Panc1 (cell line): ENCODE data around the gene TMED6. TPM values are rescaled to one million over a fixed set of nuclear protein-coding genes. Genes with fewer than 3 reads are reported as not detected.

Source experiments
- ATAC-seq: fragments of 200-7000 bp; cut with Tn5 transposase; 2 replicates; pipeline ENCODE4 v1.9.1; 2020; ENCODE audit warnings: mild to moderate bottlenecking, moderate library complexity
- BruUV-seq: library from RNA; stranded (reverse); fragments of 400-500 nt; replicated peaks from 2 replicates; lab custom pipeline; 2021; lab: Mats Ljungman, UMichigan
- CTCF ChIA-PET: fragments of 300-600 bp; sonication (Branson Sonifier 250); formaldehyde crosslinking; loops from one replicate; lab custom pipeline; 2022; ENCODE audit warnings: antibody characterized with exemption; lab: Charles Lee
- POLR2A ChIA-PET: fragments of 300-600 bp; sonication (Branson Sonifier 250); formaldehyde crosslinking; loops from one replicate; lab custom pipeline; 2022; ENCODE audit warnings: antibody characterized with exemption; lab: Charles Lee
- DNase-seq: peaks from one replicate; pipeline ENCODE4 v3.0.0-alpha.2; 2010; ENCODE audit warnings: low read depth, low spot score
- H3K27ac ChIP-seq: 2 replicates; pipeline ENCODE4 v1.5.1; 2011; ENCODE audit warnings: mild to moderate bottlenecking, low read length, inconsistent platforms
- H3K27me3 ChIP-seq: fragments of 200-500 bp; sonication (Bioruptor generic); 2 replicates; pipeline ENCODE4 v1.6.0; 2014; ENCODE audit warnings: low read length, inconsistent platforms; ENCODE audit not compliant: control insufficient read depth, insufficient read depth
- H3K36me3 ChIP-seq: fragments of 200-500 bp; sonication (Bioruptor generic); 2 replicates; pipeline ENCODE4 v1.5.1; 2014; ENCODE audit warnings: inconsistent platforms, mild to moderate bottlenecking, low read length, moderate library complexity; ENCODE audit not compliant: control insufficient read depth, insufficient read depth
- H3K4me1 ChIP-seq: 2 replicates; pipeline ENCODE4 v1.5.1; 2011; ENCODE audit warnings: inconsistent platforms, mild to moderate bottlenecking, low read length, moderate library complexity; ENCODE audit not compliant: control insufficient read depth, insufficient read depth
- H3K4me3 ChIP-seq, 2 experiments: 2 replicates each; pipeline ENCODE4 v1.5.1; 2011 to 2012; ENCODE audit warnings: low read depth in 2 of 2, low read length in 2 of 2, mild to moderate bottlenecking in 2 of 2, inconsistent platforms in 1 of 2, moderate library complexity in 1 of 2
- H3K9me3 ChIP-seq: fragments of 200-500 bp; sonication (Bioruptor generic); 2 replicates; pipeline ENCODE4 v1.5.1; 2014; ENCODE audit warnings: low read depth, mild to moderate bottlenecking, inconsistent platforms, low read length, moderate library complexity; ENCODE audit not compliant: control insufficient read depth, insufficient read depth
- CTCF ChIP-seq: fragments of 450-650 bp; IDR thresholded peaks from 2 replicates; pipeline ENCODE4 v1.5.1; 2017; ENCODE audit warnings: mild to moderate bottlenecking
- POLR2AphosphoS5 ChIP-seq: IDR thresholded peaks from 2 replicates; pipeline ENCODE4 v1.6.1; 2012; ENCODE audit warnings: mild to moderate bottlenecking, low read depth, low read length, moderate library complexity
- REST ChIP-seq, 2 experiments: IDR thresholded peaks; 2 replicates each; pipeline ENCODE4 v1.6.1; 2011 to 2012; ENCODE audit warnings: low read depth in 2 of 2, control low read depth in 1 of 2, low read length in 1 of 2, mild to moderate bottlenecking in 1 of 2, moderate library complexity in 1 of 2; ENCODE audit not compliant: insufficient read depth in 1 of 2
- SIN3A ChIP-seq: IDR thresholded peaks from 2 replicates; pipeline ENCODE4 v1.6.1; 2012; ENCODE audit warnings: low read depth, mild to moderate bottlenecking, low read length, moderate library complexity, borderline replicate concordance; ENCODE audit not compliant: insufficient read depth
- TCF7L2 ChIP-seq: IDR thresholded peaks from 2 replicates; pipeline ENCODE4 v1.6.1; 2011; ENCODE audit warnings: mild to moderate bottlenecking, low read depth, low read length, inconsistent platforms
- in situ Hi-C: cut with HindIII; loops from 2 replicates; pipeline ENCODE4 v1.10.0; 2016; ENCODE audit warnings: low sequenced_read_pairs, low pct_unique_long_range_greater_than_20kb
- intact Hi-C: fragments of 100-400 bp; cut with micrococcal nuclease; formaldehyde crosslinking; loops from one replicate; pipeline ENCODE4 v1.10.0; 2022; ENCODE audit not compliant: unreplicated experiment
- total RNA-seq: library from RNA; stranded (reverse); gene quantifications from one replicate; pipeline ENCODE4 v1.2.1, GENCODE V29; 2021; ENCODE audit not compliant: unreplicated experiment

Gene TMED6
- total RNA-seq, 1 experiment from 2014 or later = 0.36 TPM

GRCh38 chr16:69397821-69398521 lies 46.4 kb upstream of the TMED6 start:
- intact Hi-C loops = loop anchor here (5.0 to 10.0 kb wide), 2 partner anchors 49 to 77 kb away; no protein-coding TSS in a partner anchor
- Histone ChIP-seq H3K4me1 (peaks cover 52% of the 10 kb centered on the region), H3K27me3 (no peaks in the 10 kb centered on the region), H3K27ac (peak overlapping the region; percentile 97), H3K9me3 (no peaks in the 10 kb centered on the region), H3K4me3 (peak overlapping the region in 1 of 2 experiments; percentile 31; a peak in 2 of 4 replicates), H3K36me3 (no peaks in the 10 kb centered on the region)
- in situ Hi-C loops = no loop called here
- BruUV-seq = no TSS peak
- TF ChIP-seq SIN3A (no peak), TCF7L2 (0 out of 2 replicates have a peak, but pooled peaks have one; percentile 36), REST (IDR thresholded peaks at IDR 0.05; ENCODE audit: insufficient read depth in 1 of 2, low read depth in 2 of 2, low read length in 1 of 2) (no peak), CTCF (peak; percentile 83)
- ChIA-PET CTCF (no interaction called here), POLR2A (interaction anchor here (0.6 to 1.0 kb wide), 5 partner anchors 16 to 141 kb away, joined by 3 to 11 read pairs (median 4); no protein-coding TSS in a partner anchor)
- ATAC-seq (peak; percentile 84), DNase-seq (no peak)

DNA sequence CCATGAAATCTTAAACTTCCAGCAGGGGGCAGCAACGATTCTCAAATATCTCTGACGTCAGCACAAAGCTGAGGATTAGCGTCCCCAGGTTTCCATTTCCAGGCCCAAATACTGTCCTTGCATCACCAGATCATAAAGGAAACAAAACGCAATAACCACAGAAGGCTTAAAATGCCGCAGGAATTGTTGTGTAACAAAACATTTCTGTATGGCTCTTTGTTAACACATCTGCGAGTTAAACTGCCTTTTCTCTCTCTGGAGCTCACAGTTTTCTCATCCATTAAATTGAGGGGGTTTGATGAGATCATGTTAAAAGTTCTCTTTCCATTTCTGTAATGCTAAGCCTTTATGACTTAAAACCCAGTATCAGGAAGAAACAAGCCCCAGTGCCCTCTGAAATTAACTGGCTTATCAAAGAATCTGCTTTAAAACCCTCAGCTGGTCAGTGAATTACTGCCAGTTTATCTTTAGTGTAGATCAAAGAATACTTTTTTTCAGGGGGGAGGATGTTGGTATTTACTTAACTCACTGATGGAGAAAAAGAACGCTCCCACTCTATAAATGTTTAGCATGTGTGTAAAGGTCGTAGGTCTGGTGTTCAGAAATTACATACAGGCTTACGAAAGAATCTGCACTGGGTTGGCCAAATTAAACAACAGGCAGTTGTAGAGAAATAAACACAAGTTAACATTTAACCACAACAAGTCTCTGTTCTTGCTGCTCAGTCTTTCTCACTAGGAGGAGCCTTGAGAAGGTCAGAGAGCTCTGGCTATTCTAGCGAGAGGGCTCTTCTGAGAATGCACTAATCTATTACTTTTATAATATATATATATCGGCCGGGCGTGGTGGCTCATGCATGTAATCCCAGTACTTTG lies 44.8 kb upstream of the TMED6 start:
- peak overlapping the region; percentile 97 for H3K27ac ChIP-seq
- no TSS peak for BruUV-seq

More for the DNA sequence above, 44.8 kb upstream of the TMED6 start:
- Histone ChIP-seq H3K27me3 (no peaks in the 10 kb centered on the region), H3K9me3 (no peaks in the 10 kb centered on the region), H3K4me3 (peak overlapping the region; percentile 24 to 44; a peak in 3 of 4 replicates), H3K36me3 (no peaks in the 10 kb centered on the region), H3K4me1 (peaks cover 49% of the 10 kb centered on the region)
- in situ Hi-C loops (no loop called here), intact Hi-C loops (loop anchor here (5.0 to 10.0 kb wide), 2 partner anchors 51 to 78 kb away; no protein-coding TSS in a partner anchor)
- ChIA-PET CTCF (interaction anchor here (0.5 to 0.6 kb wide), 2 partner anchors 29 to 186 kb away, joined by 3 to 4 read pairs; no protein-coding TSS in a partner anchor), POLR2A (interaction anchor here (0.7 to 2.1 kb wide), 2 partner anchors 29 to 33 kb away, joined by 5 to 7 read pairs; partner anchors contain the start of gene CYB5B)
- no peak for DNase-seq
- peak; percentile 82 for ATAC-seq
- no peak for TF ChIP-seq SIN3A
- TF ChIP-seq TCF7L2 = peak; percentile 98
- TF ChIP-seq CTCF = peak; percentile 68
- TF ChIP-seq POLR2AphosphoS5 = peak; percentile 73
- no peak for TF ChIP-seq REST (IDR thresholded peaks at IDR 0.05; ENCODE audit: insufficient read depth in 1 of 2, low read depth in 2 of 2, low read length in 1 of 2)
